Right ventricle myocardium superior (tissue), 1 donor: ENCODE data around the gene NAA50. TPM values are rescaled to one million over a fixed set of nuclear protein-coding genes. Genes with fewer than 3 reads are reported as not detected.

ENCODE experiments used
- ATAC-seq: fragments of 200-7000 bp; cut with Tn5 transposase; one replicate; pipeline ENCODE4 v1.9.1; 2020; ENCODE audit warnings: mild to moderate bottlenecking; ENCODE audit not compliant: poor library complexity
- DNase-seq: peaks from one replicate; pipeline ENCODE4 v3.0.0-alpha.2; 2020
- intact Hi-C: fragments of 100-400 bp; cut with DNase I; formaldehyde crosslinking; loops from one replicate; pipeline ENCODE4 v1.11.2; 2022
- total RNA-seq: library from RNA; stranded (reverse); fragmentation: NEBNext Ultra II Directional; extraction: Animal tissue kit (Norgen Biotek cat#: 25700); gene quantifications from one replicate; pipeline ENCODE4 v1.2.1, GENCODE V29; 2021
- donor health status: DM: no; HTN: yes; CAD: no; lungs with severe emphysema.

Gene NAA50
- total RNA-seq, 1 donor from 2014 or later: 77.5 TPM

GRCh38 chr3:113696658-113697499, 49.2 kb downstream of the NAA50 start:
- DNase-seq (peak; percentile 99), ATAC-seq (peak; percentile 96)
- intact Hi-C loops: no loop called here

DNA sequence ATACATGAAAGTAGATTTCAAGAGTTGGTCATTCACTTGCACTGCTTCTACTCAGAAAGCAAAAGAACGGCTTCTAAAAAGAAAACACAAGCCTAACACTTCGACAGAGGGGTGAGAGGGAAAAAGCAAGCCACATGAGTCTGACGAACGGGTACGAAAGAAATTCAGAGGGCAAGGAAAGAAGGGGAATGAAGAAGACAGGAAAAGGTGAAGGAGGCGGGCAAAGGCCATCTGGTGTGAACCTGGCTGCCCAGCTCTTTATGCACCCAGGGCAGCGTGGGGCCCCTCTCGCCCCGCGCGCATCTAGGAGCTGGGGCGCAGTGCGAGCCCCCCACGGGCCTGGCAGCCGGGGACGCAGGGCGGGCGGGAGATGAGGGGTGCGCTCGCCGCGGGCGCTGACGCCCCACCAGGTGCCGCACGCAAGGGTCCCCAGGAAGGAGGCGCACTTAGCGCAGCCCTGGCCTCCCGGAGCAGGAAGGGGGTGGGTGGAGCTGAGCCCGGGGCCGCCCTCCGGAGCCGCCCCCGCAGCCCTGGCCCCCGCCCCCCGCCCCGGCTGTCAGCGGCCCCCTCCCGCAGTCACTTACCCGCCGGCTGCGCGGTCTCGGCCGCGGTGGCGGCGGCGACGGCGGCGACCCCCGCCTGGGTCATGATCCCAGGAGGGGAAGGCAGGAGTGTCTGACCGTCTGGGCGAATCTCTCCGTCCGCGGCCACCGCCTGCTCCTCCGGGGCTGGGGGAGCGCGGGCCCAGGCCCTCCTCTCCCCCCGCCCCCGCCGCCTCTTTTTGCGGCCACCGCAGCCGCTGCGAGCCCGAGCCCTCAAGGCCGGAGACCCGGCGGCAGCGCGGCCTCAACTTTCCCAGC, 50.0 kb downstream of the NAA50 start, which contains the start of gene USF3:
Gene USF3 (minus strand): TSS at position 857 of the 860 bp plus-strand sequence. CDS start 21,764 bp downstream, outside the sequence.
- intact Hi-C loops: no loop called here
- DNase-seq (peak; percentile 84), ATAC-seq (peak; percentile 88)

DNA sequence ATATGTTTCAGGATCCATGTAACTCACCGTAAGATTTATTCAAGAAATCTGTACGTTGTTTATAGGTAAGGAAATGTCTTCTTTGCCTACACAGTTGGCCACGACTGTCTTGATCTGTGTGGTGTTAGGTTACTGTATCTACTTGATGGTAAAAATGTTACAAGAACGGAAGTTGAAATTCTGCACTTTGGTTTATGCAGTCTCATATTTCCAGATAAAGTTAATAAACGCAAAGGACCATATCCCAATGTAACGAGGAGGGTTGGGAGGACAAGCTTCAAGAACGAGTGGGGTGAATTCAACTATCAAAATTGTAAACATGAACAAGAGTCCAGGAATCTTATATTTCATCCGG, 50.6 kb downstream of the NAA50 start:
- no peak for ATAC-seq
- no peak for DNase-seq
- intact Hi-C loops: no loop called here

DNA sequence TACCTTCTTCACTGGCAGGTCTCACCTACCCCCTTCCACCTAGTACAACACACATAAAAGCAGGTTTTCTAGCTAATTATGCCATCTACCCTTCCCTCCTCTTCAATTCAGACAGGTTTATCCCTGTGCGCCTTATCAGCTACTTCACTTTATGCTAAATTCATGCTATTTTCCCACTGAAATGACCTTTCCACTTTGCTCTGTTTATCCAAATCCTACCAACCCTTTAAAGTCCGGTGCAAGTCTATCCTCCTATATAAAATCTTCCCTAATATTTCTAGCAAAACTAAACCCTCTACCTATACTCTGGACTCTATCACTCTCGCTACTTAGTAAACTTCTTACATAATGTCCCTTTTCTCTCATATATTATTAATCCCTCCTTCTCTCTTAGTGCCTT, 55.6 kb downstream of the NAA50 start:
- intact Hi-C loops: no loop called here
- DNase-seq (no peak), ATAC-seq (no peak)

GRCh38 chr3:113685956-113686721, 59.9 kb downstream of the NAA50 start:
- peak; percentile 80 for ATAC-seq
- no peak for DNase-seq
- intact Hi-C loops: no loop called here

DNA sequence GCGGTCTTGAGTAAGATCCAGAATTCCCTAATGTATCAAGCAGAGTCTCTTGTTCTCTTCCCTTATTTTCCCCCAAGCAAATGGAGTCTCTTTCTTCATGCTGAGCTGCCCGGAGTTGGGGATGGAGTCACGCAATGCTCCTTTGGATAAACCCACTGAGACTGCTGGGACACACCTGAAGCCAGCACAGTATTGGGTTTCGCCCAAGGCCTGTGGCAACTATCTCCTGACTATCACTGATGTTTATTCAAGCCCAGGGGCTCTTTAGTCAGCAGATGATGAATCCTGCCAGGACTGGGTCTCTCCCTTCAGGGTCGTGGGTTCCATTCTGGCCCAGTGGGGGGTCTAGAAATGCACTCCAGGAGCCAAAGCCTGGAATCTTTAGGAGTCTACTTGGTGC, 60.9 kb downstream of the NAA50 start:
- ATAC-seq: no peak
- no peak for DNase-seq
- intact Hi-C loops: no loop called here

GRCh38 chr3:113684271-113684819, 61.7 kb downstream of the NAA50 start:
- intact Hi-C loops: no loop called here
- no peak for DNase-seq
- no peak for ATAC-seq

DNA sequence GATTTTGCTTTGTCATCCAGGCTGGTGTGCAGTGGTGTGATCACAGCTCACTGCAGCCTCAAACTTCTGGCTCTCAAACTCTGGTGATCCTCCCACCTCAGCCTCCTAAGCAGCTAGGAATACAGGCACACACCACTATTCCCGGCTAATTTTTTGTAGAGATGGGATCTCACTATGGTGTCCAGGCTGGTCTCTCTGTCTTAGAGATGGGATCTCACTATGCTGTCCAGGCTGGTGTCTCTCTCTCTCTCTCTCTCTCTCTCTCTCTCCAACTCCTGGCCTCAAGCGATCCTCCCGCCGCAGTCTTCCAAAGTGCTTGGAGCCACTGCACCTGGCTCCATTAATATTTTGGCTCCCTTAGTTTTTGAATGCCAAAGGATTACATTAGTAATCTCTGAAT, 67.3 kb downstream of the NAA50 start:
- ATAC-seq: no peak
- intact Hi-C loops: no loop called here
- no peak for DNase-seq

DNA sequence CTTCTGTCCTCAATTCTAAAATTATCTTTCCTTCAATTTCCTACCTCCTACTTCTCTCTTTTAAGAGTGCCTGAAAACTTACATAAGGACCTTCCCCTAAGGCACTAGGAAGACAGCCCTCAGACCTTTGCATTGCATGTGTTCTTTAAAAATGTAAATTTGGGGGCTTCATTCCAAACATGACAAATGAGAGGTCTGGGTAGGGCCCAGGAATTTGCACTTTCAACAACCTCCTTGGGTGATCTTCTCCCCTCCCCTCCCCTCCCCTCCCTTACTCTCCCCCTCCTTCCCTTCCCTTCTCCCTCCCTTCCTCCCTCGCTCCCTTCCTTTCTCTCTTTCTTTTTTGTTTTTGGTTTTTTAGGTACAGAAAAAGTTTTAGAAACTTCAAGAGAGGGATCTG, 68.3 kb downstream of the NAA50 start:
- ATAC-seq: no peak
- intact Hi-C loops: no loop called here
- DNase-seq: no peak

DNA sequence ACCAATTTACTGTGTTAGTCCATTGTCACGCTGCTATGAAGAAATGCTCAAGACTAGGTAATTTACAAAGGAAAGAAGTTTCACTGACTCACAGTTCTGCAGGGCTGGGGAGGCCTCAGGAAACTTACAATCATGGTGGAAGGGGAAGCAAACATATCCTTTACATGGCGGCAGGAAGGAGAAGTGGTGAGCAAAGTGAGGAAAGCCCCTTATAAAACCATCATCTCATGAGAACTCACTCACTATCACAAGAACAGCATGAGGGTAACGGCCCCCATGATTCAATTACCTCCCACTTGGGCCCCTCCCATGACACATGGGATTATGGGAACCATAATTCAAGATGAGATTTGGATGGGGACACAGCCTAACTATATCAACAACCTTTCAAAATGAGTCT, 69.8 kb downstream of the NAA50 start:
- intact Hi-C loops: no loop called here
- DNase-seq: no peak
- ATAC-seq: no peak

GRCh38 chr3:113673593-113673992, 72.5 kb downstream of the NAA50 start:
- ATAC-seq: no peak
- no peak for DNase-seq
- intact Hi-C loops: no loop called here

- no peak for ATAC-seq
- intact Hi-C loops: no loop called here
- no peak for DNase-seq
Observed at GRCh38 chr3:113668015-113668414, 78.0 kb downstream of the NAA50 start.

Other genes starting within 250 kb of the NAA50 start
- 3.7 TPM for gene SPICE1, start 231.1 kb downstream of the NAA50 start, total RNA-seq
- gene SIDT1, start 213.7 kb downstream of the NAA50 start, total RNA-seq: 0.78 TPM
- gene USF3, start 49.6 kb downstream of the NAA50 start, total RNA-seq: 12.7 TPM
- gene ATP6V1A, start 786 bp upstream of the NAA50 start, total RNA-seq: 17.9 TPM
- 1.1 TPM for gene GRAMD1C, start 92.5 kb upstream of the NAA50 start, total RNA-seq
- 3.0 TPM for gene ZDHHC23, start 201.8 kb upstream of the NAA50 start, total RNA-seq